Ascending aorta (tissue), 2 donors: ENCODE measurements around the gene ST8SIA1. TPM values are rescaled to one million over a fixed set of nuclear protein-coding genes. Genes with fewer than 3 reads are reported as not detected.

ENCODE experiments used
- DNase-seq, 2 donors: peaks; one replicate each; pipeline ENCODE4 v3.0.0-alpha.2; 2019; ENCODE audit warnings: low spot score in 2 of 2
- H3K27ac ChIP-seq, 2 donors: fragments of 200-600 bp; sonication (generic); one replicate each; pipeline ENCODE4 v1.5.1; 2016 to 2017; ENCODE audit warnings: mild to moderate bottlenecking in 1 of 2
- H3K27me3 ChIP-seq: fragments of 200-600 bp; sonication (generic); one replicate; pipeline ENCODE4 v1.5.1; 2017
- H3K36me3 ChIP-seq, 2 donors: fragments of 200-600 bp; sonication (generic); one replicate each; pipeline ENCODE4 v1.5.1; 2016
- H3K4me1 ChIP-seq, 2 donors: fragments of 200-600 bp; sonication (generic); one replicate each; pipeline ENCODE4 v1.5.1; 2016 to 2017; ENCODE audit warnings: mild to moderate bottlenecking in 1 of 2
- H3K4me3 ChIP-seq, 2 donors: fragments of 200-600 bp; sonication (generic); one replicate each; pipeline ENCODE4 v1.5.1; 2016 to 2017; ENCODE audit warnings: mild to moderate bottlenecking in 1 of 2
- H3K9me3 ChIP-seq, 2 donors: fragments of 200-600 bp; sonication (generic); one replicate each; pipeline ENCODE4 v1.5.1; 2016
- intact Hi-C: fragments of 100-400 bp; cut with DNase I; formaldehyde crosslinking; loops from one replicate; pipeline ENCODE4 v1.15.1; 2023
- total RNA-seq: library from RNA; depleted of rRNA; stranded (reverse); fragments of >200 nt; gene quantifications from one replicate; pipeline ENCODE4 v1.1.0, GENCODE V29; 2016
- TF ChIP-seq, protein P1 (sequence below), 3 experiments: fragments of 200-600 bp in 2 of 3; fragments of 450-650 bp in 1 of 3; sonication (generic) in 2 of 3; IDR thresholded peaks; one replicate each; pipeline ENCODE4 v1.5.1; 2016 to 2019; ENCODE audit warnings: antibody characterized with exemption in 3 of 3, mild to moderate bottlenecking in 1 of 3, moderate library complexity in 1 of 3

The ST8SIA1 gene
- total RNA-seq, 1 donor from 2014 or later: 9.7 TPM

DNA sequence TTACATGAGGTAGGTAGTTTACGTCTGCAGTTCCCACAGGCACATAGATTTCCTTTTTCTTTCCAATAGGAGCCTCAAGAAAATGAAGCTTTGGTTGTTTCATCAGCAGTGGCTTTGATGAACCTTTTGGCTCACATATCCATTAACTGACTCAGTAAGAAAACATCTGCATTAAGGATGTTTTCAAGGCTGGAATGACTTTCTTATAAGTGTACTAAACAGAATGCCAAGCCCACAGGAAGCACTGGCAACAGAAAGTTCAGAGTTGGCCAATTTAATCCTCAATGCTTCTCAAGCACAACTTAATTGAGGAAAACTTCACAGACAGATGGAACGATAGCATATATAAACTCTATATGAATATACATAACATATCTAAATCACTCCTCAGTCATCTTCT is 63.5 kb downstream of the ST8SIA1 start:
- Histone ChIP-seq H3K9me3 (no peaks in the 10 kb centered on the region), H3K4me3 (no peak overlapping the region), H3K36me3 (no peaks in the 10 kb centered on the region), H3K27me3 (no peaks in the 10 kb centered on the region), H3K27ac (no peak overlapping the region), H3K4me1 (peaks cover 0 to 24% of the 10 kb centered on the region in 2 donors)
- no peak for DNase-seq
- intact Hi-C loops: loop anchor here (5.0 to 10.0 kb wide), 2 partner anchors 44 to 354 kb away; partner anchors contain the start of gene ETNK1
- TF ChIP-seq, protein P1, sequence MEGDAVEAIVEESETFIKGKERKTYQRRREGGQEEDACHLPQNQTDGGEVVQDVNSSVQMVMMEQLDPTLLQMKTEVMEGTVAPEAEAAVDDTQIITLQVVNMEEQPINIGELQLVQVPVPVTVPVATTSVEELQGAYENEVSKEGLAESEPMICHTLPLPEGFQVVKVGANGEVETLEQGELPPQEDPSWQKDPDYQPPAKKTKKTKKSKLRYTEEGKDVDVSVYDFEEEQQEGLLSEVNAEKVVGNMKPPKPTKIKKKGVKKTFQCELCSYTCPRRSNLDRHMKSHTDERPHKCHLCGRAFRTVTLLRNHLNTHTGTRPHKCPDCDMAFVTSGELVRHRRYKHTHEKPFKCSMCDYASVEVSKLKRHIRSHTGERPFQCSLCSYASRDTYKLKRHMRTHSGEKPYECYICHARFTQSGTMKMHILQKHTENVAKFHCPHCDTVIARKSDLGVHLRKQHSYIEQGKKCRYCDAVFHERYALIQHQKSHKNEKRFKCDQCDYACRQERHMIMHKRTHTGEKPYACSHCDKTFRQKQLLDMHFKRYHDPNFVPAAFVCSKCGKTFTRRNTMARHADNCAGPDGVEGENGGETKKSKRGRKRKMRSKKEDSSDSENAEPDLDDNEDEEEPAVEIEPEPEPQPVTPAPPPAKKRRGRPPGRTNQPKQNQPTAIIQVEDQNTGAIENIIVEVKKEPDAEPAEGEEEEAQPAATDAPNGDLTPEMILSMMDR (IDR thresholded peaks at IDR 0.05): no peak

DNA sequence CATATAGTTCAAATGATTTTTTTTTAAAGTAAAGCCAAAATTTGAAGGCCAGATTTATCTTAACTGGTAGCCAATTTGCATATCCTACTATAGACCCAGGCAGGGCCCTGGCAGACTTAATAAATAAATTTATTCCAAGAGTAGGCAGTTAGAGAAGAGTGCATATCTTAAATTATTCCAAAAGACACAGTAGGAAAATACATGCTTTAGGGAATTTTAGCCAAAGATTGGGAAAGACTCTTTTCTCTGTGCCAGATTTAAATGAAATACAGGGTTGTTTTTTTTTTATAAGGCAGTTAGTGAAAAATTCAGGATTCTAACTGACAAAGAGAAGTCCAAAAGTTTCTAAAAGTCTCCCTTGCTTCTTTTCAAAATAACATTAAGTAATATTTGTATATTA is 65.5 kb downstream of the ST8SIA1 start:
- intact Hi-C loops: no loop called here
- Histone ChIP-seq H3K36me3 (no peaks in the 10 kb centered on the region), H3K4me1 (peaks cover 0 to 14% of the 10 kb centered on the region in 2 donors), H3K9me3 (no peaks in the 10 kb centered on the region), H3K27ac (no peak overlapping the region), H3K4me3 (no peak overlapping the region), H3K27me3 (no peaks in the 10 kb centered on the region)
- DNase-seq: no peak
- TF ChIP-seq, protein P1 (IDR thresholded peaks at IDR 0.05): no peak

DNA sequence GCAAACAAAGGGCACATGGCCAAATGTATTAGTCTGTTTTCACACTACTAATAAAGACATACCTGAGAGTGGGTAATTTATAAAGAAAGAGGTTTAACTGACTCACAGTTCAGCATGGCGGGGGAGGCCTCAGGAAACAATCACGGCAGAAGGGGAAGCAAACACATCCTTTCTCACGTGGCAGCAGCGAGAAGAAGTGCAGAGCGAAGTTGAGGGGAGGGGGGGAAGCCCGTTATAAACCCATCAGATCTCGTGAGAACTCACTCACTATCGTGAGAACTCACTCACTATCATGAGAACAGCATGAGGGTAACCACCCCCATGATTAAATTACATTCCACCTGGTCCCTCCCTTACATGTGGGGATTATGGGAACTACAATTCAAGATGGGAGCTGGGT is 66.1 kb downstream of the ST8SIA1 start:
- no peaks in the 10 kb centered on the region for H3K27me3 ChIP-seq
- intact Hi-C loops: no loop called here
- H3K36me3 ChIP-seq: no peaks in the 10 kb centered on the region
- DNase-seq: no peak
- no peak overlapping the region for H3K4me3 ChIP-seq
- no peaks in the 10 kb centered on the region for H3K9me3 ChIP-seq
- H3K4me1 ChIP-seq: peaks cover 0 to 14% of the 10 kb centered on the region in 2 donors
- no peak overlapping the region for H3K27ac ChIP-seq
- TF ChIP-seq, protein P1 (IDR thresholded peaks at IDR 0.05): no peak

DNA sequence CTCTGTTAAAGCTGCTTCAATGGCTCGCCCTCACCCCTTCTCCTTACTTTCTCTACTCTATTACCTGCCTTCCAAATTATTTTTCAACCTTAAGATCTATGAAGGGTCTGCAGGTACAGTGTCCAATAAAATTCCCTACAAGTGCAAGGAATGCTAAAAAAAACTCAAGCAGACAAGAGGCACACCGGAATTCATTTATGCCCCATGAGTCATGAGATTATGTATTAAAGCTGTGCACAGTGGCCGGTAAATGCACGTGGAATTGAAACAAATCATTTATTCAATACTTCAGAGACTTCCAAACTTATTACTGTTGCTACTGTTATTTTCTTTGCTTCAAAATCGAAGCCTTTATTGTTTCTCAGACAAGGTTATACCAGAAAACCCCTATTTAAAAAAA is 68.4 kb downstream of the ST8SIA1 start:
- Histone ChIP-seq H3K27ac (no peak overlapping the region), H3K4me3 (no peak overlapping the region), H3K27me3 (no peaks in the 10 kb centered on the region), H3K9me3 (no peaks in the 10 kb centered on the region), H3K4me1 (peaks cover 0 to 5% of the 10 kb centered on the region in 2 donors), H3K36me3 (no peaks in the 10 kb centered on the region)
- intact Hi-C loops: no loop called here
- DNase-seq: no peak
- TF ChIP-seq, protein P1 (IDR thresholded peaks at IDR 0.05): no peak

DNA sequence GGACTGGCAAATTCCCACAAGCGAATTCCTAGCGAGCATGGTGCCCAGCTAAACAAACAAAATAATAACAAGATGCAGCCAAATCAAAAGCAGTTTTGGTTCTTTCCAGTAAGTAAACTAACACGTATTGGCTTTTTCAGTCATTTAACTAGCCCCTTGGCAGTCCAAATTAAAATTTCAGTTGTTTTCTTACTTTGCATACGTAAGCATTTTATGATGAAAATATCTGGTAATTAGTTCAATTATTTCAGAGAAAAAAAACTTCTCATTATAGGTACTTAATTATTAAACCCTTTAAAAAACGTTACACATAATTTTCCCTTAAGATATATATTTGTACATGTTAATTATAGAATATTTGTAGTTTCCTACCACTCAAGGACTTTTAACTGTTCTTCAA is 70.1 kb downstream of the ST8SIA1 start:
- H3K4me1 ChIP-seq: no peaks in the 10 kb centered on the region
- H3K36me3 ChIP-seq: no peaks in the 10 kb centered on the region
- intact Hi-C loops: no loop called here
- no peak overlapping the region for H3K4me3 ChIP-seq
- H3K9me3 ChIP-seq: no peaks in the 10 kb centered on the region
- no peak overlapping the region for H3K27ac ChIP-seq
- DNase-seq: no peak
- TF ChIP-seq, protein P1 (IDR thresholded peaks at IDR 0.05): no peak
- H3K27me3 ChIP-seq: no peaks in the 10 kb centered on the region

DNA sequence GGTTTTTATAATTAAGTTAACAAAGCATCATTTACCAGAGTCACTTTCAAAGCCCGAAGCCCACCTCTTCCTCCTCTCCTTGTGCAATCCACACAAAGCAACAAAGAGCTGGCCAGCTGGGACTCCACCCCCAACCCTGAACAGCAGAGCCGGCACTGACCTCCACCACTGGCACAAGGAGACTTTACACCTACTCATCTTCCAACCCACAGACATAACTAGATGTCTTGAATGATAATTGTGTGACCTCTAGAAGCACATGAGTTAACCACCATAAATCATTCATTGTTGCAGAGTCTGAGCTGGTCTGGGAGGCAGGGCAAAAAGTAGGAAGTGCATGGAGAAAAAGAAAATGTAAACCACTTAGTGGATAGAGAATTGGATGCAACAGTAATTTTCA is 72.2 kb downstream of the ST8SIA1 start:
- TF ChIP-seq, protein P1 (IDR thresholded peaks at IDR 0.05): no peak
- DNase-seq: no peak

More for the DNA sequence above, 72.2 kb downstream of the ST8SIA1 start:
- intact Hi-C loops: no loop called here
- Histone ChIP-seq H3K9me3 (no peaks in the 10 kb centered on the region), H3K27me3 (no peaks in the 10 kb centered on the region), H3K4me3 (no peak overlapping the region), H3K36me3 (no peaks in the 10 kb centered on the region), H3K4me1 (no peaks in the 10 kb centered on the region), H3K27ac (no peak overlapping the region)
